NB4 (cell line): ENCODE data around the gene ESRRG.
"Not testable (repeated sequence)": the region's sequence is repeated elsewhere in the genome, so short reads cannot be mapped to it uniquely, and the experiment has no call there.

Source experiments
- DNase-seq: peaks from one replicate; pipeline ENCODE4 v3.0.0; 2010; ENCODE audit warnings: low read depth
- H3K4me3 ChIP-seq: one replicate; pipeline ENCODE4 v1.5.1; 2011; ENCODE audit warnings: mild to moderate bottlenecking, low read depth, low read length, moderate library complexity
- CTCF ChIP-seq: IDR thresholded peaks from one replicate; pipeline ENCODE4 v1.5.1; 2012; ENCODE audit warnings: low read depth, low read length
- MYC ChIP-seq: IDR thresholded peaks from 2 replicates; pipeline ENCODE4 v1.6.1; 2011; ENCODE audit warnings: low read depth, low read length
- POLR2A ChIP-seq: IDR thresholded peaks from 2 replicates; pipeline ENCODE4 v1.6.1; 2011; ENCODE audit warnings: mild to moderate bottlenecking; ENCODE audit not compliant: insufficient read length; ENCODE audit errors: extremely low read depth
- TF ChIP-seq, protein P1 (sequence below): IDR thresholded peaks from 2 replicates; pipeline ENCODE4 v1.6.1; 2011; ENCODE audit warnings: low read depth, low read length

ESRRG gene

DNA sequence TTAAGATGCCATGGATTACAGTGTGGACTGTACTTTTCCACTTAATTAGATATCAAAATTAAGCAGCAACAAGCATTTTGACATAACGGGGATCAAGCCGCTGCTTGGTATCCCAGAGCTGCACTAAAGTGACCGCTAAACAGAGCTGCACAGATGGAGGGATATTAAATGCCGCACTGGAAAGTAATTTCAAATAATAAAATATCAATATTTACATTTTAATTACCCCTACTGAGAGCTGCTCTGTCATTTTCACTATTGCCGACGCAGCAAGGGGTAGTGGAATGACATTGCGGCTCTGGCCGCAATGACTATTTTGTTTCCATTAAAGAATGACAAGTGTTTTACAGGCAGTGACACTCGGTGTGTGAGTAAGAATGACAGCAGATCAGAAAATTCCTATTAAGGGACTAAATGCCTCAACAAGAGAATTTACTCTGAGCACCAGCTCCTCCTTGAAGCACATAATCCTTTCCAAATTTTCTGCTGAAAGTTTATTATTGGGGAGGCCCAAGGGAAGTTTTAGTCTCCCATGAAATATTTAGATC, 190.9 kb downstream of the ESRRG start:
- no peak for TF ChIP-seq MYC
- no peak for TF ChIP-seq POLR2A
- no peak overlapping the region for H3K4me3 ChIP-seq
- no peak for DNase-seq

- no peak for TF ChIP-seq CTCF
- TF ChIP-seq, protein P1, sequence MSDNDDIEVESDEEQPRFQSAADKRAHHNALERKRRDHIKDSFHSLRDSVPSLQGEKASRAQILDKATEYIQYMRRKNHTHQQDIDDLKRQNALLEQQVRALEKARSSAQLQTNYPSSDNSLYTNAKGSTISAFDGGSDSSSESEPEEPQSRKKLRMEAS: no peak
- TF ChIP-seq MYC: no peak
- no peak for TF ChIP-seq POLR2A
- no peak for DNase-seq
Measured at GRCh38 chr1:216531263-216532239, 191.7 kb downstream of the ESRRG start.

DNA sequence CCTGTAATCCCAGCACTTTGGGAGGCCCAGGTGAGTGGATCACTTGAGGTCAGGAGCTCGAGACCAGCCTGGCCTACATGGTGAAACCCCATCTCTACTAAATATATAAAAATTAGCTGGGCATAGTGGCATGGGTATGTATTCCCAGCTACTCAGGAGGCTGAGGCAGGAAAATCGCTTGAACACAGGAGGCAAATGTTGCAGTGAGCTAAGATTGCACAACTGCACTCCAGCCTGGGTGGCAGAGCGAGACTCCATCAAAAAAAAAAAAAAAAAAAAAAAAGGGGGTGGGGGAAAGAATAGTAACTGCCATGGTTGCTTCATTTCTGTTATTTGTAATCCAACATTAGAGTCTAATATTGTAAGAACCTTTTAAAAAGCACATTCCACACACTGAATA, 193.4 kb downstream of the ESRRG start:
- not testable (repeated sequence) for DNase-seq, H3K4me3 ChIP-seq

More at GRCh38 chr1:216531263-216532239, 191.7 kb downstream of the ESRRG start:
- no peak overlapping the region for H3K4me3 ChIP-seq

GRCh38 chr1:216528816-216529215, 194.4 kb downstream of the ESRRG start:
- no peak overlapping the region for H3K4me3 ChIP-seq
- TF ChIP-seq MYC (no peak), CTCF (no peak), POLR2A (no peak)
- TF ChIP-seq, protein P1: no peak
- no peak for DNase-seq

GRCh38 chr1:216523449-216524190, 199.6 kb downstream of the ESRRG start:
- H3K4me3 ChIP-seq: no peak overlapping the region
- no peak for DNase-seq
- TF ChIP-seq CTCF: no peak
- TF ChIP-seq MYC: no peak
- TF ChIP-seq POLR2A: no peak
- TF ChIP-seq, protein P1: no peak

- no peak overlapping the region for H3K4me3 ChIP-seq
- DNase-seq: no peak
- TF ChIP-seq POLR2A (no peak), CTCF (no peak), MYC (no peak)
- TF ChIP-seq, protein P1: no peak
Measured at GRCh38 chr1:216523043-216523442, 200.2 kb downstream of the ESRRG start.

- H3K4me3 ChIP-seq: no peak overlapping the region
- DNase-seq: no peak
- no peak for TF ChIP-seq POLR2A
- TF ChIP-seq, protein P1: no peak
- no peak for TF ChIP-seq MYC
- TF ChIP-seq CTCF: no peak
Measured at GRCh38 chr1:216521477-216521876, 201.8 kb downstream of the ESRRG start.
